Gastroesophageal sphincter (tissue), 3 donors: ENCODE measurements around the gene BAIAP2.

ENCODE experiments used
- CTCF ChIP-seq, 4 experiments: fragments of 200-600 bp in 2 of 4; fragments of 450-650 bp in 2 of 4; sonication (generic) in 1 of 4; IDR thresholded peaks; one replicate each; pipeline ENCODE4 v1.5.1; 2017 to 2019; ENCODE audit warnings: antibody characterized with exemption in 4 of 4, mild to moderate bottlenecking in 2 of 4, moderate library complexity in 2 of 4
- POLR2A ChIP-seq, 2 donors: fragments of 450-650 bp; IDR thresholded peaks; one replicate each; pipeline ENCODE4 v1.6.1; 2017; ENCODE audit warnings: antibody characterized with exemption in 2 of 2, mild to moderate bottlenecking in 2 of 2, moderate library complexity in 1 of 2
- POLR2AphosphoS5 ChIP-seq: sonication (generic); formaldehyde crosslinking; IDR thresholded peaks from one replicate; pipeline ENCODE4 v1.6.1; 2017; ENCODE audit warnings: antibody characterized with exemption

GRCh38 chr17:81046132-81046769 lies 11.3 kb downstream of the BAIAP2 start:
- no peak for TF ChIP-seq CTCF (IDR thresholded peaks at IDR 0.05)
- no peak for TF ChIP-seq POLR2AphosphoS5
- TF ChIP-seq POLR2A (IDR thresholded peaks at IDR 0.05), result no peak
